AG04449 (cell line): ENCODE results near the gene GPC2.
A peak's percentile ranks its signal among the peaks of the same experiment; 100 is the strongest.
"Not testable (repeated sequence)": the region's sequence is repeated elsewhere in the genome, so short reads cannot be mapped to it uniquely, and the experiment has no call there.

Source experiments
- CTCF ChIA-PET: fragments of 350-600 bp; formaldehyde crosslinking; extraction: SDS; loops from one replicate; lab custom pipeline; 2021; ENCODE audit warnings: antibody characterized with exemption; lab: Yijun Ruan, JAX
- POLR2A ChIA-PET: fragments of 400-600, 350-600 bp; formaldehyde crosslinking; extraction: SDS; loops from one replicate; lab custom pipeline; 2020; ENCODE audit warnings: antibody characterized with exemption, inconsistent platforms; lab: Yijun Ruan, JAX
- DNase-seq: peaks from one replicate; pipeline ENCODE4 v3.0.0-alpha.2; 2010; ENCODE audit warnings: low read depth, low spot score
- H3K4me3 ChIP-seq: 2 replicates; pipeline ENCODE4 v1.5.1; 2011; ENCODE audit warnings: low read depth, mild to moderate bottlenecking, control low read depth, low read length
- TF ChIP-seq, protein P1 (sequence below): IDR thresholded peaks from one replicate; pipeline ENCODE4 v1.5.1; 2011; ENCODE audit warnings: mild to moderate bottlenecking, moderate library complexity, low read length, control low read depth, inconsistent platforms; ENCODE audit not compliant: insufficient read depth; ENCODE audit errors: missing control alignments

GPC2 gene

DNA sequence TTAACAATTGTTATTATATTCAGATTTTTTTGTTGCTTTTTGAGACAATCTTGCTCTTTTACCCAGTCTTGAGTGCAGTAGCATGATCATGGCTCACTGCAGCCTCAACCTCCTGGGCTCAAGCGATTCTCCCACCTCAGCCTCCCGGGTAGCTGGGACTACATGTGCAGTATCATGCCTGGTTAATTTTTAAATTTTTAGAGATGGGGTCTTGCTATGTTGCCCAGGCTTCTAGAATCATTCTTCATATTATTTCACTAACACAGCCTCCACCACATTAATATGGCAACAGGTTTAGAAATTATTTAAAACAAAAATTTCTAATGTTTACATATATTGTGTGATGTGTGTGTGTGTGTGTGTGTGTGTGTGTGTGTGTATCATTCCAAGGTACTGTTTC is 29.9 kb downstream of the GPC2 start:
- TF ChIP-seq, protein P1, sequence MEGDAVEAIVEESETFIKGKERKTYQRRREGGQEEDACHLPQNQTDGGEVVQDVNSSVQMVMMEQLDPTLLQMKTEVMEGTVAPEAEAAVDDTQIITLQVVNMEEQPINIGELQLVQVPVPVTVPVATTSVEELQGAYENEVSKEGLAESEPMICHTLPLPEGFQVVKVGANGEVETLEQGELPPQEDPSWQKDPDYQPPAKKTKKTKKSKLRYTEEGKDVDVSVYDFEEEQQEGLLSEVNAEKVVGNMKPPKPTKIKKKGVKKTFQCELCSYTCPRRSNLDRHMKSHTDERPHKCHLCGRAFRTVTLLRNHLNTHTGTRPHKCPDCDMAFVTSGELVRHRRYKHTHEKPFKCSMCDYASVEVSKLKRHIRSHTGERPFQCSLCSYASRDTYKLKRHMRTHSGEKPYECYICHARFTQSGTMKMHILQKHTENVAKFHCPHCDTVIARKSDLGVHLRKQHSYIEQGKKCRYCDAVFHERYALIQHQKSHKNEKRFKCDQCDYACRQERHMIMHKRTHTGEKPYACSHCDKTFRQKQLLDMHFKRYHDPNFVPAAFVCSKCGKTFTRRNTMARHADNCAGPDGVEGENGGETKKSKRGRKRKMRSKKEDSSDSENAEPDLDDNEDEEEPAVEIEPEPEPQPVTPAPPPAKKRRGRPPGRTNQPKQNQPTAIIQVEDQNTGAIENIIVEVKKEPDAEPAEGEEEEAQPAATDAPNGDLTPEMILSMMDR, result no peak
- POLR2A ChIA-PET, result no interaction called here
- DNase-seq, result no peak
- no peak overlapping the region for H3K4me3 ChIP-seq
- CTCF ChIA-PET, result interaction anchor here (0.9 to 13.2 kb wide), 4 partner anchors 10 to 63 kb away, joined by 3 to 167 read pairs (median 4); no protein-coding TSS in a partner anchor

DNA sequence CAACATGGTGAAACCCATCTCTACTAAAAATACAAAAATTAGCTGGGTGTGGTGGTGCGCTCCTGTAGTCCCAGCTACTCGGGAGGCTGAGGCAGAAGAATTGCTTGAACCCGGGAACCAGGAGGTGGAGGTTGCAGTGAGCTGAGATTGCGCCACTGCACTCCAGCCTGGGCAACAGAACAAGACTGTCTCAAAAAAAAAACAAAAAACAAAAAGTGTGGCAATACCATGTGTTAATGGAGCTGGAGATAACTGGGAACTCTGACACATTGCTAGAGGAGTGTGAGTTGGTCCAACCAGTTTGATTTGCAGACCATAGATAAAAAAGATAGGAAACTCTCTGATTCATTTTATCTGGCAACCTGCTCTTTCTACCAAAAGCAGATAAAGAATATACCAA is 30.8 kb downstream of the GPC2 start:
- H3K4me3 ChIP-seq, POLR2A ChIA-PET: not testable (repeated sequence)
- peak; percentile 12 for DNase-seq
- CTCF ChIA-PET, result interaction anchor here (0.7 to 13.2 kb wide), 3 partner anchors 10 to 15 kb away, joined by 3 to 167 read pairs (median 3); no protein-coding TSS in a partner anchor

DNA sequence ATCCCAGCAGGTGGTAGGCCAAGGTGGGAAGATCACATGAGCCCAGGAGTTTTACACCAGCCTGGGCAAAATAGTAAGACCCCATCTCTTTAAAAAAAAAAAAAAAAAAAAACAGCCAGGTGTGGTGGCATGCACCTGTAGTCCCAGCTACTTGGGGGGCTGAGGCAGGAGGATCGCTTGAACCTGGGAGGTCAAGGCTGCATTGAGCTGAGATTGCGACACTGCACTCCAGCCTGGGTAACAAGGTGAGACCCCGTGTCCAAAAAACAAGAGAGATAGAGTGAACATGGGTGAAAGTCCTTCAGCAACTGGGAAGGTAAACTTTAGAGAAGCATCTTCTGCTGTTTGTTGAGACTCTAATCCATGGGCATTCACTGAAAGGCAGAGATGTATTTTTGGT is 34.7 kb downstream of the GPC2 start:
- no peak overlapping the region for H3K4me3 ChIP-seq
- TF ChIP-seq, protein P1, result no peak
- ChIA-PET CTCF (interaction anchor here (0.9 to 13.2 kb wide), 3 partner anchors 11 to 76 kb away, joined by 3 to 167 read pairs (median 7); no protein-coding TSS in a partner anchor), POLR2A (interaction anchor here (0.6 kb wide), 1 partner anchor 41 kb away, joined by 3 read pairs; the partner anchor contains the start of genes AP4M1 and MCM7)
- no peak for DNase-seq

DNA sequence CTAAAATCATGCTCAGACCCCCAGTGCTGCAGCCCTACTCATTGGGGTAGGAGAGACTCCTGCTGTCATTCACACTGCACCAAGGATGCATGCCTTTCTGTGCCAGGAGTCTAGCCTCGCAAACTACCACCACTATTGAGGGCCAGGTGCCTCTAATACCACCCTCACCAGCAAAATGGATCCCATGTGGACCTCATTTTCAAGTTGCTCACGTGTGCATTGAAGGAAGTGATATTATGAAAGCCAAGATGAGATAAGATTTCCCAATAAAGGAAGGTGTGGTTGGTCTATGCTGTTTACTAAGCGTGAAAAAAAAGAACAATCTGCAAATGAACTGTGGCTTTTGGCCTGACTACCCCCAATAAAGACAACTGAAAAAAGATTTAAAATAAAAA is 35.6 kb downstream of the GPC2 start:
- POLR2A ChIA-PET, result interaction anchor here (0.6 kb wide), 1 partner anchor 40 kb away, joined by 3 read pairs; the partner anchor contains the start of genes AP4M1 and MCM7

DNA sequence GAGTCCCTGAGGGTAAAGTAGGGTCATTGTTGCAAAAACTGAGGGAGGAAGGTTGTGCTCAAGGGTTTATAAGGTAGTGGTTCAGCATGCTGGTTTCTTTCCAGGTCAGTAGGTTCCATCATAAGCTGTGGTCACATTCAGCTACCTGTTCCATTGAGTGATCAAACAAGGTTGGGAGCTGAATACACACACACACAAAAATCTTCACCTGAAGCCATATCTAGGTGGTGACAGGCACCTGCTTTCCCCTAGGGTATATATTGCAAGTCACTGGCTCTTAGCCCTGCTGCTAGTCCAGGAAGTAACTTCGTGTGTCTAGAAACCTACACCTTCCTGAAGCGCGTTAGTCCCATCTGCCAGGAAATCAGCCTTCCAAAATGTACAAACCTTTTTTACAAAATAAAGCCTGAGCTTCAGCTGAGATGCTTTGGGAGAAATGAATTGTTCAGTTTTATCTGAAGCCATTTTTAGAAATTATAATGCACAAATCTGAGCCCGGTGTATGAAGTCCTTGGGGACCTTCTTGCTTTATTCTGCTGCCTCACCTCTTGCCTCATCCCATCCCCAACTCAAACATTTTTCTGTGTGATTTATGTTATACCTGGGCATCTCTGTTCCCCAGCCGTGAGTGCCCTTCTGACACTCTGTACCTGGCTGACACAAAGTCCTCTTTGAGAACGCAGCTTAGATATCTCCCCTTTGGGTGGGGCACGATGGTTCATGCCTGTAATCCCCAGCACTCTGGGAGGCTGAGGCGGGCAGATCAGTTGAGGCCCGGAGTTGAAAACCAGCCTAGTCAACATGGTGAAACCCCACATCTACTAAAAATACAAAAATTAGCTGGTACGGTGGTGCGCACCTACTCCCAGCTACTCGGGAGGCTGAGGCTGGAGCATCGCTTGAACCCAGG is 39.1 kb downstream of the GPC2 start:
- ChIA-PET CTCF (interaction anchor here (1.0 to 13.2 kb wide), 3 partner anchors 7 to 76 kb away, joined by 4 to 298 read pairs (median 167); partner anchors contain the start of gene PVRIG), POLR2A (no interaction called here)
- TF ChIP-seq, protein P1, result no peak
- no peak for DNase-seq
- no peak overlapping the region for H3K4me3 ChIP-seq

More for the DNA sequence above, 35.6 kb downstream of the GPC2 start:
- CTCF ChIA-PET, result interaction anchor here (0.7 to 13.2 kb wide), 3 partner anchors 10 to 77 kb away, joined by 3 to 167 read pairs (median 7); no protein-coding TSS in a partner anchor
- no peak for DNase-seq
- TF ChIP-seq, protein P1, result no peak
- H3K4me3 ChIP-seq, result no peak overlapping the region

DNA sequence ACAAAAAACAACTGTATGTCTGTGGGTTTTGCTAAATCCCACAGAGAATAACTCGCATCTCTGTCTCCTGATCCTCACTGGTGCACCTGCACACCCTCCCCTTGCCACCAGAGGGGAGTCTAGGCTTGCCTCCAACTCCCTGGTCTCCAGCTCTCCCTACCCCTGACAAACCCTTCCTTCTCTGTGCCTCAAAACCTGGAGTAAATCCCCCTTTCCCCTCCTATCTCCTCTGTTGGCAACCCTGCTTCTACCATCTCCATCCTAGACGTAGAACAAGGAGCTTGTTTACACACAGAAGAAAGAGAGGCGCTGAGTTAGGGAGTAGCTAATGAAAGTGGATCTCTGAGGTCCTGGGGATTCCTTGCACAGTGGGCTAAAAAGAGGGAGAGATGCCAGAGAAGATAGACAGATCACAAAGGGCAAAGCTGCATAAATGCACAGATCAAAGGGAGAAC is 44.5 kb downstream of the GPC2 start:
- POLR2A ChIA-PET, result no interaction called here
- no peak for DNase-seq
- H3K4me3 ChIP-seq, result no peak overlapping the region
- CTCF ChIA-PET, result interaction anchor here (0.6 to 11.8 kb wide), 34 partner anchors 8 to 719 kb away, joined by 3 to 298 read pairs (median 8); partner anchors contain the start of genes AP4M1, GPC2, LAMTOR4 and MCM7
- TF ChIP-seq, protein P1, result peak; percentile 93
